Ureter (tissue), 1 donor: ENCODE data around the gene VPS4A. TPM values are rescaled to one million over a fixed set of nuclear protein-coding genes. Genes with fewer than 3 reads are reported as not detected.
A peak's percentile ranks its signal among the peaks of the same experiment; 100 is the strongest.
"Not testable (repeated sequence)": the region's sequence is repeated elsewhere in the genome, so short reads cannot be mapped to it uniquely, and the experiment has no call there.

Experiments
- DNase-seq: peaks from one replicate; pipeline ENCODE4 v3.0.0-alpha.2; 2020; ENCODE audit warnings: low spot score
- total RNA-seq: library from RNA; stranded (reverse); gene quantifications from one replicate; pipeline ENCODE4 v1.2.4, GENCODE V29; 2023
- donor health status: DM: yes; HTN: yes; CAD: no.

Gene VPS4A
- 30.8 TPM for total RNA-seq

DNA sequence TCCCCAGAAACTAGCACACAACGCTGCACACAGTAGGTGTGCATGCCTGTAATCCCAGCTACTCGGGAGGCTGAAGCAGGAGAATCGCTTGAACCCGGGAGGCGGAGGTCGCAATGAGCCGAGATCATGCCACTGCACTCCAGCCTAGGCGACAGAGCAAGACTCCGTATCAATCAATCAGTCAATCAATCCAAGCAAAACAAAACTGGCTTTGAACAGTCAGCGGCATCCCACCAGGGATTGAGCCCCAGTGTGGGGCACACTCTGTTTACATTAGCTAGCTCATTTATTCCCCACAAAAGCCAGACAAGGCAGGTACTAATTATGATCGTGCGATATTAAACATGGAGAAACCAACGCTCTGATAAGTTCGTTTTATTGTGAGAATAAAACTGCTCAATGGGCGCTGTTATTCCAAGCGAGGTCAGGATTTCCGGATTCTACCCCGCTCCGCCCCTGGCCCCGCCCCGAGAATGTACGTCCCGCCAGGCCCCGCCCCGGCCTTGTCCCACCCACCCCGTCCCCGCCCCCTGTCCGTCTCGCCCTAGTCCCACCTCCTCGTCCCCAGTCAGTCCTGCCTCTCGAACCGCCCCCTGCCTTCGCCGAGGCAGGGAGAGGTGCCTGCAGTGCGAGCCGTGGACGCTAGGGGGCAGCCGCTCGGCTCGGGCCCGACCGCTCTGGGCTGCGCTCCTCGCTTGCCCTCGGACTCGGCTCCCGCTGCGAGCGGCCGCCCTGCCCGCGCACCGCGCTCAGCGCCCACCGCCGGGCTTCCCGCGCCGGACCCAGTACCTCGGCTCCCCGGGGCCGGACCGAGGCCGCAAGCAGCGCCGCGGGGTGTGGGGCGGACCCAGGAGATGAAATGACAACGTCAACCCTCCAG is at the start of gene VPS4A:
VPS4A (plus strand) TSS at position 698 of the 880 bp plus-strand sequence; CDS start at position 860, 162 bp downstream.
- DNase-seq: peak; percentile 96

DNA sequence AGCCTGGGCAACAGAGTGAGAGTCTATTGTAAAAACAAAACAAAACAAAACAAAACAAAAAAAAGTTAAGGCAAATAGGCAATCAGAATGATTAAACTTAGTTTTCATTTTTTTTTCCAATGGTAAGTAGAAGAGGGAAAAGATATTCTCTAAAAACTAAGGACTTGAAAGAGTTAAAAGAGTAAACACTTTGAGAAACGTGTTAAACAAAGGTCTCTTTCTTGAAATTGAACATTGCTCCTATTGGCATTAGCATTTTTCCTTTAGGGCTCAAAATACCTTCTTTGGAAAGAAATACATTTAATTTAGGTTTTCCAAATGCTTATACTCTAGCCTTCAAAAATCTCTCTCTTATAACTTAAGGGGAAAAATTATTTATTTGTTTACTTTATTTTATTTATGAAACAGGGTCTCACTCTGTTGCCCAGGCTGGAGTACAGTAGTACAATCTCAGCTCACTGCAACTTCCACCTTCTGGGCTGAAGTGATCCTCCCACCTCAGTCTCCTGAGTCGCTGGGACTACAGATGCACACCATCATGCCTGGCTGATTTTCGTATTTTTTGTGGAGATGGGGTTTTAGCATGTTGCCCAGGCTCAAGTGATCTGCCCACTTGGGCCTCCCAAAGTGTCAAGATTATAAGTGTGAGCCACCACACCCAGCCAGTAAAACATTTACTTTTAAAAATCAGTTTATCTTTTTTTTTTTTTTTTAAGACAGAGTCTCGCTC is 44.7 kb upstream of the VPS4A start:
- DNase-seq: no peak

- no peak for DNase-seq
Measured at GRCh38 chr16:69267633-69268032, 43.5 kb upstream of the VPS4A start.

DNA sequence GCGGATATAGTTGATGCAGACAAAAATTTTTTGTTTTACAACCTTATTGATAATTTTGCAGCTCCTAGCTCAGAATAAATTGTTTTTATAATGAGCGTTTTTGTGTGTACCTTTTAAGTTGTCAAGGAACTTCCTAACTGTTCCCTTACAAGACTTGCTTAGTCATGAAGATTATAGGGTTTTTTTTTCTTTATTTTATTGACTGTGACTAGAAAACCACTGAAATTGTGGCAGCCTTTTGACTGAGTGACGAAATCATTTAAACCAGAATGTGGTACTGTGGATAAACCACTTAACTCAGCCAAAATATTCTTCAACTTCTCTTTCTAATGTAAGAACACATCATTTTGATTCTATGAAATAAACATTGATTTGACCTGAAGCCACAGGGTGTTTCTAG is 40.8 kb upstream of the VPS4A start:
- DNase-seq: no peak

DNA sequence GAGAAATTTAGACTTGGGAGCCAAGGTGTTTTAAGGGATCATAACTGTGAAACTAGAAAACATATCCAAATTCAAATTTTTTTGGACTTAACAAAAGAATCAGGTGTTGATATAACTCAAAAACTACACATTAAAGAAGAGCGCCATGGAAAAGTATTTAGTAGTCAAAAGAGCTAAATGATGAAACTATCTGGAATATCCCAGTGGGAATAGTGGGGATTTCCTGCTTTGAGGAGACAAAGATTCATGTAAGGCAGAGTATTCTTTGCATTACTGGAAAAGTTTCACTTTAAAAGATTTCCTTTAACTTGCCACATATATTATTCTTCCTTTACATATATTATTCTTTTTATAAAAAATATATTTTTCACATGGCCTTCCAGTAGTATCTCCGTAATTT is 40.3 kb upstream of the VPS4A start:
- no peak for DNase-seq

- DNase-seq: no peak
Measured at GRCh38 chr16:69273009-69273408, 38.1 kb upstream of the VPS4A start.

- no peak for DNase-seq
Measured at GRCh38 chr16:69274699-69275235, 36.4 kb upstream of the VPS4A start.

GRCh38 chr16:69276148-69277115 is 34.7 kb upstream of the VPS4A start:
- DNase-seq: peak; percentile 52

DNA sequence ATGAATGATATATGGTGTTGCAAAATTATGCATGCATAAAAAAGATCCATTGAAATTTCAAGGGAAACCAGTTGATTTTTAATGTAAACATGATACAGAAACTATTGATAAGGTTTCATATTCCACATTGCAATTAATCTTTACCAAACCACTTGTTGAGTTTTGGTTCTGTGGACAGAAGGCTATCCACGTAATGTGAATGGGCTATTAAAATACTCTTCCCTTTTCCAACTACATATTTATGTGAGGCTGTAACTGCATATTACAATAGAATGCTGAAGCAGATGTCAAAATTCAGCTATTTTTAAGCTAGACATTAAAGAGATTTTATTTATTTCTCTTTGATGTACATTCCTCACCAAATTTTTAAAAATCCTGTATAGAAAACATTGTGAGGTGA is 33.7 kb upstream of the VPS4A start:
- no peak for DNase-seq

- no peak for DNase-seq
Measured at GRCh38 chr16:69283851-69284250, 27.3 kb upstream of the VPS4A start.

DNA sequence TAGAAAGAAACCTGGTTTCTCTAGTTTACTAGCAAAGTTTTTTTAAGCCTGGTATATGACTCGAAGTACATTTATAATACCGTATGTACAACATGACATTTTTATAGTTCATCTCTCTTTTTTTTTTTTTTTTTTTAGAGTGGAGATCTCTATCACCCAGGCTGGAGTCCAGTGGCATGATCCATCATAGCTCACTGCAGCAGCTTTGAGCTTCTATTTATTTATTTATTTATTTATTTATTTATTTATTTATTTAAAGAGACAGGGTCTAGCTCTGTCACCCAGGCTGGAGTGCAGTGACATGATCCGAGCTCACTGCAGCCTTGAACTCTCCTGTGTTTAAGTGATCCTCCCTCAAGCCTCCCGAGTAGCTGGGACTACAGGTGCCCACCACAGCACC is 25.9 kb upstream of the VPS4A start:
- DNase-seq: no peak

- DNase-seq: peak; percentile 48
Measured at GRCh38 chr16:69286941-69287713, 24.0 kb upstream of the VPS4A start.

- DNase-seq: not testable (repeated sequence)
Measured at GRCh38 chr16:69291657-69292056, 19.5 kb upstream of the VPS4A start.

GRCh38 chr16:69293401-69293800 is 17.7 kb upstream of the VPS4A start:
- no peak for DNase-seq

GRCh38 chr16:69294051-69294450 is 17.1 kb upstream of the VPS4A start:
- DNase-seq: no peak

DNA sequence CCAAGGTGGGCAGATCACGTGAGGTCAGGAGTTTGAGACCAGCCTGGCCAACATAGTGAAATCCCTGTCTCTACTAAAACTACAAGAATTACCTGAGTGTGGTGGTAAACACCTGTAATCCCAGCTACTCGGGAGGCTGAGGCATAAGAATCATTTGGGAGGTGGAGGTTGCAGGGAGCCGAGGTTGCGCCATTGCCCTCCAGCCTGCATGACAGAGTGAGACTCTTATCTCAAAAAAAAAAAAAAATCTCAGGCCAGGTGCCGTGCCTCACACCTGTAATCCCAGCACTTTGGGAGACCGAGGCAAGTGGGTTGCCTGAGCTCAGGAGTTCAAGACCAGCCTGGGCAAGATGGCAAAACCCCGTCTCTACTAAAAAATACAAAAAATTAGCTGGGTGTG is 14.4 kb upstream of the VPS4A start:
- not testable (repeated sequence) for DNase-seq

GRCh38 chr16:69298261-69298660 is 12.9 kb upstream of the VPS4A start:
- DNase-seq: no peak

DNA sequence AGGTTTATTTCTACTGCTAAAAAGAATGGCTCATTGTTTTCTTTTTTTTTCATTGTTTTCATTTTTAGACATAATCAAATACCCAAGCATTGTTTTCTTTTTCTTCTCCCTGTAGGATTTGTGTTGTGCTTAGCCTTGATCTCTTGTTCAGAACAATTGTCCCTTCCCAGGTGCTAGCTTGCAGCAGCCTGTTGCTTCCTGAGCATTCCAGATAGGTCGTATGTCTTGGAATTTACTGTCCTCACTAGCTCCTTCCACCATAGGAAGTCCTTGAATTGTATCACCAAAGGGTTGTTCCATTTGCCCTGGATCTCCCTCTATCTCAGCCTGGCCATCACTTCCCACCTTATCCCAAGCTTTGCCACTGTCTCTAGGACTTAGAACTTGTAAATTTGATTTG is 10.0 kb upstream of the VPS4A start:
- DNase-seq: no peak

DNA sequence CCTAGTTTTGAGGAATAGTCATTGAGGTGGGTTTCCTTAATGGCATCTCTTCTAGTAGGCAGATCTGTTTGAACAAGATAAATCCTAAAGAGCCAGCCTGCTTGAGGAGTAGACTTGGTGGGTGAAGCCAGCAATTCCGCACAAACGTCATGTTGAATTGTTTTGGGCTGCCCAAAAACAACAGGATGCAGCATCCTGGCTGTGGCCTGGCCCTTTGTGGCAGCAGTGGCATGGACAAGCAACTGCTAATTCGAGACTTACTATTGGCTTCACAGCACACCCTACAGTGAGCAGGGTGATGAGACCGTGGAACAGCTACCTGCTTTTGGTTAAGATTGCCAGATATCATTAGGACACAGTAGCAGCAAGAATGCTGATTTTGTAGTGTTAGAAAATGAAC is 9.3 kb upstream of the VPS4A start:
- no peak for DNase-seq

- DNase-seq: no peak
Measured at GRCh38 chr16:69302301-69302700, 8.8 kb upstream of the VPS4A start.

- no peak for DNase-seq
Measured at GRCh38 chr16:69306031-69306430, 5.1 kb upstream of the VPS4A start.
